ENCODE data around the gene CELF2. TPM values are rescaled to one million over a fixed set of nuclear protein-coding genes. Genes with fewer than 3 reads are reported as not detected.

The CELF2 gene
- total RNA-seq, 3 donors from 2014 or later = 40.0 to 178 (median 45.6) TPM

DNA sequence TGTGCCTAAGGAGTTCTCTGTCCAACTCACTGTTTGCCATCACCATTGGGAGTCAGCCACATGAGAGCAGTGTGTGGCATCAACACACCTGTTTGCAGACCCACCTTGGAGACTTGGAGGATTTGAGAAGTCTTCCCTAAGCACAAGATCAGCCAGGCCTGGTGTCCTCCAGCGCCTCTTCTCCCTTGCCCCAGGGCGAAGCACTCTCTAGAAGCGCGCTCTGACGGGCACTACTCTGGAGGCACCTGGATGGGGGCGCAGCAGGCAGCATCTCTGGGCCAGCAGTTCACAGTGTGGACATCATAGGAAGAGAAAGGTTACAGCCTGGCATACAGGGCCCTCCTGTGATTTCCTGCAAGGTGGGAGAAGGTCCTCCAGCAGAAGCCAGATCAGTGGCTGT lies 289.3 kb downstream of the CELF2 start:
- DNase-seq (ENCODE audit: low spot score in 2 of 2) = no peak
- no peaks in the 10 kb centered on the region for H3K27me3 ChIP-seq
- H3K4me1 ChIP-seq = no peaks in the 10 kb centered on the region
- no peak overlapping the region for H3K27ac ChIP-seq
- H3K36me3 ChIP-seq = no peaks in the 10 kb centered on the region
- H3K9me3 ChIP-seq = peaks cover 16 to 27% of the 10 kb centered on the region in 2 donors
- intact Hi-C loops (cut with DNase I; ENCODE audit: low total_unique reads) = loop anchor here (5.0 kb wide), 1 partner anchor 895 kb away; no protein-coding TSS in a partner anchor
- TF ChIP-seq POLR2A (IDR thresholded peaks at IDR 0.05) = no peak
- TF ChIP-seq POLR2AphosphoS5 (IDR thresholded peaks at IDR 0.05) = no peak
- TF ChIP-seq, protein P1, sequence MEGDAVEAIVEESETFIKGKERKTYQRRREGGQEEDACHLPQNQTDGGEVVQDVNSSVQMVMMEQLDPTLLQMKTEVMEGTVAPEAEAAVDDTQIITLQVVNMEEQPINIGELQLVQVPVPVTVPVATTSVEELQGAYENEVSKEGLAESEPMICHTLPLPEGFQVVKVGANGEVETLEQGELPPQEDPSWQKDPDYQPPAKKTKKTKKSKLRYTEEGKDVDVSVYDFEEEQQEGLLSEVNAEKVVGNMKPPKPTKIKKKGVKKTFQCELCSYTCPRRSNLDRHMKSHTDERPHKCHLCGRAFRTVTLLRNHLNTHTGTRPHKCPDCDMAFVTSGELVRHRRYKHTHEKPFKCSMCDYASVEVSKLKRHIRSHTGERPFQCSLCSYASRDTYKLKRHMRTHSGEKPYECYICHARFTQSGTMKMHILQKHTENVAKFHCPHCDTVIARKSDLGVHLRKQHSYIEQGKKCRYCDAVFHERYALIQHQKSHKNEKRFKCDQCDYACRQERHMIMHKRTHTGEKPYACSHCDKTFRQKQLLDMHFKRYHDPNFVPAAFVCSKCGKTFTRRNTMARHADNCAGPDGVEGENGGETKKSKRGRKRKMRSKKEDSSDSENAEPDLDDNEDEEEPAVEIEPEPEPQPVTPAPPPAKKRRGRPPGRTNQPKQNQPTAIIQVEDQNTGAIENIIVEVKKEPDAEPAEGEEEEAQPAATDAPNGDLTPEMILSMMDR (IDR thresholded peaks at IDR 0.05) = no peak
- no peak overlapping the region for H3K4me3 ChIP-seq

DNA sequence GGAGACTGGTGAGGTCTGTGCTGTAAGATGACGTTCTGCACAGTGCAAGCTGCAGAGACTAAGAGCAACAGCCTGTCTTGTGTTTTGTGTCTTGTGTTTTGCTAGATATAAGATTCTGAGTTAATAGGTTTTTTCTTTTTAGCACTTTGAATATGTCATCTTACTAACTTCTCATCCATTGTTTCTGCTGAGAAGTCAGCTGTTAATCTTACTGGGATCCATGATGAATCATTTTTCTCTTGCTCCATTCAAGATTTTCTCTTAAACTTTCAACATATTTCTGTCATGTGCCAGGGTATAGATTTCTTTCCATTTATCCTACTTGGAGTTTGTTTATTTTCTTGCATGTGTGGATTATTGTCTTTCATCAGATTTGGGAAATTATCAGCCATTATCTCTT lies 290.3 kb downstream of the CELF2 start:
- intact Hi-C loops (cut with DNase I; ENCODE audit: low total_unique reads) = loop anchor here (5.0 kb wide), 1 partner anchor 896 kb away; no protein-coding TSS in a partner anchor
- no peaks in the 10 kb centered on the region for H3K27me3 ChIP-seq
- H3K4me1 ChIP-seq = no peaks in the 10 kb centered on the region
- no peak overlapping the region for H3K27ac ChIP-seq
- DNase-seq (ENCODE audit: low spot score in 2 of 2) = no peak
- H3K36me3 ChIP-seq = no peaks in the 10 kb centered on the region
- TF ChIP-seq POLR2AphosphoS5 (IDR thresholded peaks at IDR 0.05) (no peak), POLR2A (IDR thresholded peaks at IDR 0.05) (no peak)
- TF ChIP-seq, protein P1 (IDR thresholded peaks at IDR 0.05) = no peak
- H3K4me3 ChIP-seq = no peak overlapping the region
- H3K9me3 ChIP-seq = peaks cover 16 to 27% of the 10 kb centered on the region in 2 donors

DNA sequence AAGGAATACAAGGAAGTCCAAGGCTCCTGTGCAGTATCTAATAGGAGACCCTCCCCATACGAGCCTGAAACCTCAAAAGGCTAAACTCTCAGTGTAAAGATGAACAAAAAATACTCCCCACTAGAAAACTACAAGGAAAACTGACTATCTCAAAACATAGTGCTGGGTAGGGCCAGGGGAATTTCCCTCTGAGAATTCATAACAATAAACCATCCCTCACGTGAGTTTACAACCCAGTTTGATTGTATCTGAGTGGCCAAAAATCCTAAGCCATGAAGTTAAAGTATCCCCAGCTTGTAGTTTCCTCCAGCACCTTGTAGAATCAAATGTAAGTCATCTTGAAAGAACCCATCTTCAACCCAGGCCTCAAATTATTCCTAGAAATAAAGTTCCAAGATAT lies 293.4 kb downstream of the CELF2 start:
- Histone ChIP-seq H3K4me3 (no peak overlapping the region), H3K27me3 (no peaks in the 10 kb centered on the region), H3K9me3 (peaks cover 16 to 27% of the 10 kb centered on the region in 2 donors), H3K36me3 (no peaks in the 10 kb centered on the region), H3K4me1 (no peaks in the 10 kb centered on the region), H3K27ac (no peak overlapping the region)
- intact Hi-C loops (cut with DNase I; ENCODE audit: low total_unique reads) = no loop called here
- TF ChIP-seq POLR2A (IDR thresholded peaks at IDR 0.05) (no peak), POLR2AphosphoS5 (IDR thresholded peaks at IDR 0.05) (no peak)
- TF ChIP-seq, protein P1 (IDR thresholded peaks at IDR 0.05) = no peak
- DNase-seq (ENCODE audit: low spot score in 2 of 2) = no peak

DNA sequence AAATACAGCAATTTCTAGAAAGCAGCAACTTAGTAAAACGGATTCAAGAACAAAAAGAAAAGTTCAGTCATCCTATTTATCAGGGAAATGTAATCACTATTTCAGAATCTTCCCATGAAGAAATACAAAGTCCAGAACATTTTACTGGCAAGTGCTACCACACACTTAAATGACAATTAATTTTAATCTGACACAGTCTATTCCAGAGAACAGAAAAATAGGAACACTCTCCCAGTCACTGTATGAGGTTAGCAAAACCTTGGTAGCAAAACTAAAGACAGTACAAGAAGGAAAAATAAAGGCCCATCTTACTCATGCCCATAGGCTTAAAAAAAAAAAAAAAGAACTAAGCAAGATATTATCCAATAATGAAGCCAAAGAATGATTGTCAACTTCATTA lies 295.8 kb downstream of the CELF2 start:
- TF ChIP-seq, protein P1 (IDR thresholded peaks at IDR 0.05) = no peak
- no peak for TF ChIP-seq POLR2AphosphoS5 (IDR thresholded peaks at IDR 0.05)
- TF ChIP-seq POLR2A (IDR thresholded peaks at IDR 0.05) = no peak
- no peak for DNase-seq (ENCODE audit: low spot score in 2 of 2)
- no peaks in the 10 kb centered on the region for H3K27me3 ChIP-seq
- no peak overlapping the region for H3K4me3 ChIP-seq
- intact Hi-C loops (cut with DNase I; ENCODE audit: low total_unique reads) = no loop called here
- no peak overlapping the region for H3K27ac ChIP-seq
- peaks cover 0 to 9% of the 10 kb centered on the region in 2 donors for H3K9me3 ChIP-seq
- no peaks in the 10 kb centered on the region for H3K4me1 ChIP-seq
- H3K36me3 ChIP-seq = no peaks in the 10 kb centered on the region

DNA sequence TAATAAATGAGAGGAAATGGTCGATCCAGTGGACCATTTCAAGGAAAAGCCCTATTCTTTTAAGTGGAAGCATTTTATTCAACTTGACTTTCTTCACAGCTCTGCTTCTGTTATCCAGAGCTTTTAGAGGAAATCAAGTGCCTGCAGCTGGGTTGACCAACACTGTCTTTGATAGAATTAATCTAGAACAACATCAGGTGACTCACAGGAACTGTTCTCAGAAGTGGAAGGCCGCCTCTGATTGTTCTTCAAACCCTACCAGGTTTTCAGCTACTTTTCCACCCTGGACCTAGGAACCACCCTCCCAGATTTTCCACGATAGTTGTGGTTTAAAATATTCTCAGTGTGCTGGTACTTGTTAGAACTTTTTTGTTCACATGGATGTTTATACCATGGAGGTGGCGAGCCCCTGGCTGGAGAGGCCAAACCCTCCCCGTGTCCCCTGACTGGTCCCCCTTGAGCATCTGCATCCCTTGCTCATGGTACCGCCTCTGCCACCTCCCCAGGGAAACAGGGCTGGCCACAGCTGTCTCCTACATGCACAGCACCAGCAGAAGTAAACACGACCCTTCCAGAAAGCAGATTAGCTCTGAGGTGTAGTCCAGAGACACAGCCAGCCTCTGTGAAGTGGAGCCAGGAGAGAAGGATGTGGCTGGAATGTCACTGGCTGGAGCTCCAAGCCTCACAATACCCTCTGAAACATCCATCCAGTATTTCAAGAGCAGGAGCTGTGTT lies 300.4 kb downstream of the CELF2 start:
- H3K36me3 ChIP-seq = no peaks in the 10 kb centered on the region
- no peaks in the 10 kb centered on the region for H3K4me1 ChIP-seq
- H3K9me3 ChIP-seq = no peaks in the 10 kb centered on the region
- H3K27ac ChIP-seq = no peak overlapping the region
- intact Hi-C loops (cut with DNase I; ENCODE audit: low total_unique reads) = no loop called here
- H3K27me3 ChIP-seq = no peaks in the 10 kb centered on the region
- no peak overlapping the region for H3K4me3 ChIP-seq
- TF ChIP-seq POLR2A (IDR thresholded peaks at IDR 0.05) (no peak), POLR2AphosphoS5 (IDR thresholded peaks at IDR 0.05) (no peak)
- TF ChIP-seq, protein P1 (IDR thresholded peaks at IDR 0.05) = no peak
- no peak for DNase-seq (ENCODE audit: low spot score in 2 of 2)
